WTC11 (cell line): Measurements from ENCODE around the gene RASGRP4.

ENCODE experiments used
- CBFB ChIP-seq: sonication (generic); formaldehyde crosslinking; IDR thresholded peaks from 2 replicates; pipeline ENCODE4 v1.8.1; 2022; ENCODE audit warnings: mild to moderate bottlenecking, low read depth, missing genetic modification reagents
- CREM ChIP-seq: sonication (generic); formaldehyde crosslinking; IDR thresholded peaks from 2 replicates; pipeline ENCODE4 v1.8.1; 2022; ENCODE audit warnings: mild to moderate bottlenecking, missing genetic modification reagents, moderate library complexity
- CTCF ChIP-seq: fragments of 200-600 bp; IDR thresholded peaks from 2 replicates; pipeline ENCODE4 v1.8.0; 2022; ENCODE audit warnings: antibody characterized with exemption
- ETV6 ChIP-seq: sonication (generic); formaldehyde crosslinking; IDR thresholded peaks from 2 replicates; pipeline ENCODE4 v1.8.1; 2022; ENCODE audit warnings: mild to moderate bottlenecking, missing genetic modification reagents
- FOXP1 ChIP-seq: sonication (generic); formaldehyde crosslinking; IDR thresholded peaks from 2 replicates; pipeline ENCODE4 v1.8.0; 2022; ENCODE audit warnings: missing genetic modification reagents, mild to moderate bottlenecking, moderate library complexity, borderline replicate concordance
- NFYB ChIP-seq: sonication (generic); formaldehyde crosslinking; conservative IDR thresholded peaks from 2 replicates; pipeline ENCODE4 v1.8.0; 2022; ENCODE audit warnings: low read depth, missing genetic modification reagents
- NR2C2 ChIP-seq: sonication (generic); formaldehyde crosslinking; IDR thresholded peaks from 2 replicates; pipeline ENCODE4 v1.8.0; 2022; ENCODE audit warnings: mild to moderate bottlenecking, missing genetic modification reagents
- PREB ChIP-seq: sonication (generic); formaldehyde crosslinking; IDR thresholded peaks from 2 replicates; pipeline ENCODE4 v1.8.1; 2022; ENCODE audit warnings: mild to moderate bottlenecking, missing genetic modification reagents, moderate library complexity, borderline replicate concordance
- RELA ChIP-seq: sonication (generic); formaldehyde crosslinking; IDR thresholded peaks from 2 replicates; pipeline ENCODE4 v1.8.1; 2022; ENCODE audit warnings: missing genetic modification reagents, mild to moderate bottlenecking, borderline replicate concordance
- SMAD3 ChIP-seq: sonication (generic); formaldehyde crosslinking; IDR thresholded peaks from 2 replicates; pipeline ENCODE4 v1.8.0; 2022; ENCODE audit warnings: missing genetic modification reagents, mild to moderate bottlenecking, borderline replicate concordance
- SOX15 ChIP-seq: fragments of 250-450 bp; sonication (Bioruptor Pico); IDR thresholded peaks from 2 replicates; pipeline ENCODE4 v1.9.0; 2021; ENCODE audit warnings: mild to moderate bottlenecking
- TF ChIP-seq, protein P1 (sequence below): sonication (generic); formaldehyde crosslinking; IDR thresholded peaks from 2 replicates; pipeline ENCODE4 v1.8.0; 2023; ENCODE audit warnings: missing genetic modification reagents
- TF ChIP-seq, protein P2 (sequence below): sonication (generic); formaldehyde crosslinking; IDR thresholded peaks from 2 replicates; pipeline ENCODE4 v1.8.0; 2022; ENCODE audit warnings: mild to moderate bottlenecking, missing genetic modification reagents

- TF ChIP-seq SOX15 (CRISPR knock-in tag) = no peak
- TF ChIP-seq SMAD3 = no peak
- TF ChIP-seq RELA = no peak
- no peak for TF ChIP-seq CREM (CRISPR knock-in tag)
- TF ChIP-seq NFYB (CRISPR knock-in tag) = no peak
- TF ChIP-seq, protein P1, sequence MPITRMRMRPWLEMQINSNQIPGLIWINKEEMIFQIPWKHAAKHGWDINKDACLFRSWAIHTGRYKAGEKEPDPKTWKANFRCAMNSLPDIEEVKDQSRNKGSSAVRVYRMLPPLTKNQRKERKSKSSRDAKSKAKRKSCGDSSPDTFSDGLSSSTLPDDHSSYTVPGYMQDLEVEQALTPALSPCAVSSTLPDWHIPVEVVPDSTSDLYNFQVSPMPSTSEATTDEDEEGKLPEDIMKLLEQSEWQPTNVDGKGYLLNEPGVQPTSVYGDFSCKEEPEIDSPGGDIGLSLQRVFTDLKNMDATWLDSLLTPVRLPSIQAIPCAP = no peak
- no peak for TF ChIP-seq FOXP1 (CRISPR knock-in tag)
- TF ChIP-seq CBFB = no peak
- TF ChIP-seq CTCF = no peak
- TF ChIP-seq, protein P2, sequence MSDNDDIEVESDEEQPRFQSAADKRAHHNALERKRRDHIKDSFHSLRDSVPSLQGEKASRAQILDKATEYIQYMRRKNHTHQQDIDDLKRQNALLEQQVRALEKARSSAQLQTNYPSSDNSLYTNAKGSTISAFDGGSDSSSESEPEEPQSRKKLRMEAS = no peak
- no peak for TF ChIP-seq PREB
- no peak for TF ChIP-seq ETV6 (CRISPR knock-in tag)
- no peak for TF ChIP-seq NR2C2 (CRISPR knock-in tag)
Measured at GRCh38 chr19:38381138-38381537, 44.9 kb downstream of the RASGRP4 start.
